CD4-positive, CD25-positive, alpha-beta regulatory T cell (primary cell): Measurements from ENCODE around the gene MYL9. TPM values are rescaled to one million over a fixed set of nuclear protein-coding genes. Genes with fewer than 3 reads are reported as not detected.
"Not testable (repeated sequence)": the region's sequence is repeated elsewhere in the genome, so short reads cannot be mapped to it uniquely, and the experiment has no call there.

Experiments used
- ATAC-seq, 2 donors: fragments of 150-1000 bp; cut with Tn5 transposase; one replicate each; pipeline ENCODE4 v1.10.0; 2021; ENCODE audit warnings: low read depth in 2 of 2, moderate number of reproducible peaks in 2 of 2, moderate library complexity in 1 of 2
- DNase-seq, 3 donors: peaks; one replicate each; pipeline versions ENCODE4 v3.0.0 to v3.0.0-alpha.2; 2012 to 2022; ENCODE audit warnings: mixed read lengths in 1 of 3
- H3K27ac ChIP-seq: one replicate; pipeline ENCODE4 v1.7.0; 2013; ENCODE audit warnings: mild to moderate bottlenecking, low read length; ENCODE audit not compliant: insufficient read depth, poor library complexity, severe bottlenecking
- H3K27me3 ChIP-seq: one replicate; pipeline ENCODE4 v1.7.0; 2013; ENCODE audit warnings: low read length; ENCODE audit not compliant: control insufficient read depth, insufficient read depth
- H3K36me3 ChIP-seq: one replicate; pipeline ENCODE4 v1.7.0; 2013; ENCODE audit warnings: mild to moderate bottlenecking, low read length, moderate library complexity; ENCODE audit not compliant: control insufficient read depth, insufficient read depth
- H3K4me1 ChIP-seq: 2 replicates; pipeline ENCODE4 v1.7.0; 2013; ENCODE audit warnings: mild to moderate bottlenecking, low read length; ENCODE audit not compliant: insufficient read depth, control insufficient read depth, poor library complexity, severe bottlenecking
- H3K4me3 ChIP-seq: one replicate; pipeline ENCODE4 v1.7.0; 2013; ENCODE audit warnings: low read depth, mild to moderate bottlenecking, low read length, moderate library complexity
- H3K9me3 ChIP-seq, 2 experiments: 1 replicate in 1 of 2; 2 replicates in 1 of 2; pipeline ENCODE4 v1.7.0; 2013; ENCODE audit warnings: low read length in 2 of 2, mild to moderate bottlenecking in 1 of 2, moderate library complexity in 1 of 2; ENCODE audit not compliant: control insufficient read depth in 2 of 2
- H3K27ac Mint-ChIP-seq, 3 donors: one replicate each; pipeline ENCODE4 v1.8.0; 2020 to 2022; ENCODE audit warnings: mild to moderate bottlenecking in 3 of 3, mixed read lengths in 3 of 3, moderate library complexity in 2 of 3
- H3K27me3 Mint-ChIP-seq: one replicate; pipeline ENCODE4 v1.8.0; 2022; ENCODE audit warnings: mild to moderate bottlenecking, mixed read lengths
- H3K36me3 Mint-ChIP-seq: one replicate; pipeline ENCODE4 v1.8.0; 2020; ENCODE audit warnings: mixed read lengths
- H3K4me1 Mint-ChIP-seq, 4 donors: one replicate each; pipeline ENCODE4 v1.8.0; 2020 to 2022; ENCODE audit warnings: mixed read lengths in 4 of 4, mild to moderate bottlenecking in 1 of 4
- H3K4me3 Mint-ChIP-seq, 4 donors: one replicate each; pipeline ENCODE4 v1.8.0; 2020 to 2022; ENCODE audit warnings: mild to moderate bottlenecking in 4 of 4, mixed read lengths in 4 of 4, moderate library complexity in 3 of 4
- H3K9me3 Mint-ChIP-seq, 7 donors: one replicate each; pipeline ENCODE4 v1.8.0; 2020 to 2022; ENCODE audit warnings: mixed read lengths in 7 of 7, mild to moderate bottlenecking in 3 of 7, moderate library complexity in 2 of 7
- polyA plus RNA-seq, 4 donors: library from polyadenylated mRNA; unstranded; fragments of 300-500 nt; fragmentation: Illumina TruSeq; gene quantifications; one replicate each; pipeline ENCODE4 v1.2.3, GENCODE V29; 2021
- total RNA-seq: library from RNA; stranded (reverse); gene quantifications from one replicate; pipeline ENCODE4 v1.2.3, GENCODE V29; 2022

The MYL9 gene
- total and polyA plus RNA-seq, 5 donors from 2014 or later: 7.7 TPM; not detected in 4

DNA sequence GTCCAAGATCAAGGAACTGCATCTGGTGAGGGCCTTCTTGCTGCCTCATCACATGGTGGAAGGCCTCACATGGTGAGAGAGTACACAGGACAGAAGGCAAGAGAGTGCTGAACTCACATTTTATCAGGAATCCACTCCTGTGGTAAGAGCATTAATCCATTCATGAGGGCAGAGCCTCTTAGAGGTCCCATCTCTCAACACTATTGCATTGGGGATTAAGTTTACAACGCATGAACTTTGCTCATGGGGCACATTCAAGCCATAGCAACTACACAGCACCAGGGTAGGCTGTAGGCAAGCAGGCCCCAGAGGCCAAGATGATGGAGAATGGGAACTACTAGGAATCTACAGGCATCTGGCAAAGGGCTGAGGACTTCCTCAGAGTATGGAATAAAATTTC, 22.1 kb downstream of the MYL9 start:
- Mint-ChIP-seq H3K4me1 (peaks cover 0 to 3% (median 0%) of the 10 kb centered on the region in 4 donors), H3K36me3 (no peaks in the 10 kb centered on the region), H3K27ac (no peak overlapping the region), H3K4me3 (no peak overlapping the region), H3K27me3 (no peaks in the 10 kb centered on the region), H3K9me3 (peaks cover 0 to 4% (median 2%) of the 10 kb centered on the region in 7 donors)
- no peaks in the 10 kb centered on the region for H3K4me1 ChIP-seq
- no peak for ATAC-seq
- no peak for DNase-seq
- H3K36me3 ChIP-seq: no peaks in the 10 kb centered on the region
- peaks cover 0 to 3% of the 10 kb centered on the region in 2 experiments for H3K9me3 ChIP-seq
- H3K27ac ChIP-seq: no peak overlapping the region
- no peak overlapping the region for H3K4me3 ChIP-seq
- no peaks in the 10 kb centered on the region for H3K27me3 ChIP-seq

DNA sequence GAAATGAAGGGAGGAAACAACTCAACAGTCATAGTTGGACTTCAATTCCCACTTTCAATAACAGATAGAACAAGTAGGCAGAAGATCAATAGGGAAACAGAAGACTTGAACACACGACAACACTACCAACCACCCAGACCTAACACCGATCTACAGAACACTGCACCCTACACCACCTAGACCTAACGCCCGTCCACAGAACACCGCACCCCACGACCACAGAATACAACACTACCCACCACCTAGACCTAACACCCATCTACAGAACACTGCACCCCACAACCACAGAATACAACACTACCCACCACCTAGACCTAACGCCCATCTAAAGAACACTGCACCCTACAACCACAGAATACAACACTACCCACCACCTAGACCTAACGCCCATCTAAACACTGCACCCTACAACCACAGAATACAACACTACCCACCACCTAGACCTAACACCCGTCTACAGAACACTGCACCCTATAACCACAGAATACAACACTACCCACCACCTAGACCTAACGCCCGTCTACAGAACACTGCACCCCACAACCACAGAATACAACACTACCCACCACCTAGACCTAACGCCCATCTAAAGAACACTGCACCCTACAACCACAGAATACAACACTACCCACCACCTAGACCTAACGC, 22.9 kb downstream of the MYL9 start:
- not testable (repeated sequence) for H3K9me3 ChIP-seq, H3K9me3 Mint-ChIP-seq, H3K27me3 Mint-ChIP-seq, H3K4me3 ChIP-seq, H3K27me3 ChIP-seq, H3K4me1 Mint-ChIP-seq, H3K36me3 Mint-ChIP-seq, H3K27ac Mint-ChIP-seq, H3K4me1 ChIP-seq, DNase-seq, H3K4me3 Mint-ChIP-seq, H3K27ac ChIP-seq, H3K36me3 ChIP-seq, ATAC-seq

DNA sequence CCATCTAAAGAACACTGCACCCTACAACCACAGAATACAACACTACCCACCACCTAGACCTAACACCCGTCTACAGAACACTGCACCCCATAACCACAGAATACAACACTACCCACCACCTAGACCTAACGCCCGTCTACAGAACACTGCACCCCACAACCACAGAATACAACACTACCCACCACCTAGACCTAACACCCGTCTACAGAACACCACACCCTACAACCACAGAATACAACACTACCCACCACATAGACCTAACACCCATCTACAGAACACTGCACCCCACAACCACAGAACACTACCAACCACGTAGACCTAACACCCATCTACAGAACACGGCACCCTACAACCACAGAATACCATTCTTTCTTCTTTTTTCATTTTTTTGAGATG, 23.4 kb downstream of the MYL9 start:
- H3K9me3 ChIP-seq, H3K36me3 Mint-ChIP-seq, H3K9me3 Mint-ChIP-seq, ATAC-seq, H3K36me3 ChIP-seq, H3K27ac Mint-ChIP-seq, DNase-seq, H3K4me1 ChIP-seq, H3K4me1 Mint-ChIP-seq, H3K27me3 ChIP-seq, H3K27ac ChIP-seq, H3K27me3 Mint-ChIP-seq, H3K4me3 ChIP-seq: not testable (repeated sequence)
- peak overlapping the region in 1 of 4 donors; percentile 41 for H3K4me3 Mint-ChIP-seq

DNA sequence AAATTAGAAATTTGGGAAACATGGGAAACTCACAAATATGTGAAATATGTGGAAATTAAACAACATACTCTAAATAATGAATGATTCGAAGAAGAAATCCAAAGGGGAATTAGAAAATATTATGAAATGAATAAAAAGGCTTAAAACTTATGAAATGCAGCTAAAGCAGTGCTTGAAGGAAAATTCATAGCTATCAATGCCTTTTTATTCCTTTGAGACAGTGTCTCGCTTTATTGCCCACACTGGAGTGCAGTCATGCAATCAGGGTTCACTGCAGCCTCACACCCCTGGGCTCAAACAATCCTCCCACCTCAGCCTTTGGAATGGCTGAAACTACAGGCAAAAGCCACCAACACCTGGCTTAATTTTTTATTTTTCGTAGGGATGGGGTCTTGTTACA, 24.2 kb downstream of the MYL9 start:
- H3K27ac ChIP-seq: no peak overlapping the region

DNA sequence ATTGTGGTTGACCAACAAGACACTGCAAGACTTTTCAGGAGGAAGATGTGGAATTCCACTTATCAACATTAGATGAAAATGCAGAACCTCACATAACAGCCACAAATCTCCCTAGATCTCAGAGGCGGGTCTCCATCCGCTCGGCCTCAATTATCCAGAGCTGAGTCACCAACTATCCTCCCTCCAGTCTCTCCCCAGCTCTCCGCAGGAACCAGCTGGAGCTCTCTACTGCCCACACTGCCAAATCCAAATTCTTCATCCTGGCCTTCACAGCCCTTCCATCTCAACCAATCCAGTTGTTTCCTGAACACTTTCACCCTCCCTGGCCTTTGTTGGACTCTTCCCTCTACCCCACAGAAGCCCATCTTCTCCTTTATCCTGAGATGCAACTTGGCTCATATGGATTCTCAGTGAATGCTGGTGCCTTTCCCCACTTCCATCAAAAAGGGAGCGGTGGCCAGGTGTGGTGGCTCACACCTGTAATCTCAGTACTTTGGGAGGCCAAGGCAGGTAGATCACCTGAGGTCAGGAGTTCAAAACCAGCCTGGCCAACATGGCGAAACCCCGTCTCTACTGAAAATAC, 28.6 kb downstream of the MYL9 start:
- no peaks in the 10 kb centered on the region for H3K36me3 Mint-ChIP-seq
- no peak overlapping the region for H3K4me3 ChIP-seq
- H3K4me1 Mint-ChIP-seq: peaks cover 0 to 25% (median 18%) of the 10 kb centered on the region in 4 donors
- H3K27me3 ChIP-seq: no peaks in the 10 kb centered on the region
- no peaks in the 10 kb centered on the region for H3K36me3 ChIP-seq
- peaks cover 0 to 3% of the 10 kb centered on the region in 2 experiments for H3K9me3 ChIP-seq
- ATAC-seq (no peak), DNase-seq (no peak)
- peaks cover 17% of the 10 kb centered on the region for H3K4me1 ChIP-seq
- peaks cover 0 to 2% (median under 1%) of the 10 kb centered on the region in 7 donors for H3K9me3 Mint-ChIP-seq
- no peak overlapping the region for H3K27ac ChIP-seq
- peaks cover 5% of the 10 kb centered on the region for H3K27me3 Mint-ChIP-seq
- peak overlapping the region in 1 of 4 donors; percentile 33 for H3K4me3 Mint-ChIP-seq
- H3K27ac Mint-ChIP-seq: peak overlapping the region in 1 of 3 donors; percentile 80

More for the DNA sequence above, 24.2 kb downstream of the MYL9 start:
- Mint-ChIP-seq H3K4me1 (peaks cover 0 to 6% (median 0%) of the 10 kb centered on the region in 4 donors), H3K36me3 (no peaks in the 10 kb centered on the region), H3K4me3 (no peak overlapping the region), H3K27me3 (no peaks in the 10 kb centered on the region), H3K27ac (no peak overlapping the region), H3K9me3 (peaks cover 0 to 4% (median 2%) of the 10 kb centered on the region in 7 donors)
- Histone ChIP-seq H3K4me3 (no peak overlapping the region), H3K4me1 (no peaks in the 10 kb centered on the region), H3K27me3 (no peaks in the 10 kb centered on the region), H3K36me3 (no peaks in the 10 kb centered on the region), H3K9me3 (peaks cover 0 to 3% of the 10 kb centered on the region in 2 experiments)
- ATAC-seq (no peak), DNase-seq (no peak)

DNA sequence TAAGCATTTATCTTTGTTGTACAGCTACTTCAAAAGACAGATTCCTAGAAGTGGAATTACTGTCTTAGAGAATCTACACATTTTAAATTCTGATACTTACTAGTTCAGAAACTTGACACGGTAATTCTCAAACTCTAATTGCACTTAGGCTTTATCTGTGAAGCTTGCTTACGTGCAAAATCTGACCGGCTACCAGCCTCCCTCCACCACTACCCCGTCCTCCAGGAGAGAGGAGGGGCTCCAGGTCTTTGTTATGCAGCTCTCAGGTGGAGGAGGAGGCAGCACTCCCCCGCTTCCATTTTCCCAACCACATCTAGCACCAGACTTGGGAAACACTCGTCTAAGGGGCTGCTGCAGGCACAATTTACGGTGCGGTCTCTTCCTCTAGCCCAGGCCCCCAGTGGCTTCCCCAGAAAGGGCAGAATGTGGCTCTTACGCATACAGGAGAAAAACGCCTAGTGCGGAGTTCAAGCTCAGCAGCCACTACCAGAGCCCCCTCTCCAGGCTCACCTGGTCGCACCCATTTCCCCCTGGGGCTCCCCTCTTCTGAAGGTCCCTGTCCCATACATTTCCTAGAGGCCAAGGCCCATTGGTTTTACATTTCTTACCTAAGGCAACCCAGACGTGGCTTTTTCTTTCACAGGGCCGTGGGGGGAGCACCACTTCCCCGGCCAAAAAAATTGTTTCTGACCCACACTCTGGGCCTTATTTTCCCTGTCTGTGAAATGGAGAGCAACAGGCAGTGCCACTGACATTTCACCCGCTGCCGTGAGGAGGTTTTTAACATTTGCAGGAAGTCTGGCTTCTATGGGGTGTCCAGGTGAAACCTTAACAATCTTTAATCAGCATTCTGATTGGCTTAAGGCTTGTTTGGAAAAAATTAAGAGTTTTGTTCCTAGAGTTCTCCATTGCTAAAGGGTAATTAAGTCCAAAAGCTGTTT, 30.5 kb downstream of the MYL9 start:
- Mint-ChIP-seq H3K4me1 (peaks cover 5 to 42% (median 32%) of the 10 kb centered on the region in 4 donors), H3K4me3 (peak overlapping the region; percentile 93 to 96 (median 94))
- DNase-seq: peak in 1 of 3 donors; percentile 19

DNA sequence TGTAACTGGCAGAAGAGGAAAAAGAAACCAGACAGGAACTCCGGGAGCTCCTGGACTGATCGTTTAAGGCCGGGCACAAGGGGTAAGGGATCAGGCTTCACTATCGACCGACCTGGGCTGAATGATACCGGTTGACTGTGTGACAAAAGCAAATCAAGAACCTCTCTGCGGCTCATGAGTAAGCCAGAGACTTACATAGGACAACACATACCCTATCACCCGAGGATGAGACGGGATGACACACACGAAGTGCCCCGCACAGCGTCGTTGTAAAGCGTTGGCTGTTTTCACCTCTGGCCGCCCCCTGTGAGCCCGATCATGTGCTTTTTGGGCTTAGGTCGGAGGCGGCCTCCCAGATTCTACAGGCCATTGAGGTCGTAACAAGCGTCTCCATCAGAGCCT, 31.4 kb downstream of the MYL9 start:
- DNase-seq (peak; percentile 60 to 81 (median 73)), ATAC-seq (peak; percentile 71 to 76)
- Histone ChIP-seq H3K27me3 (no peaks in the 10 kb centered on the region), H3K27ac (peak overlapping the region; percentile 100), H3K4me1 (peaks cover 32% of the 10 kb centered on the region), H3K36me3 (no peaks in the 10 kb centered on the region), H3K9me3 (no peaks in the 10 kb centered on the region), H3K4me3 (peak overlapping the region; percentile 17)
- Mint-ChIP-seq H3K36me3 (no peaks in the 10 kb centered on the region), H3K27ac (peak overlapping the region; percentile 99), H3K4me1 (peaks cover 5 to 45% (median 32%) of the 10 kb centered on the region in 4 donors), H3K4me3 (peak overlapping the region; percentile 93 to 96 (median 94)), H3K27me3 (peaks cover 5% of the 10 kb centered on the region), H3K9me3 (peaks cover 0 to 2% (median 0%) of the 10 kb centered on the region in 7 donors)

More for the DNA sequence above, 30.5 kb downstream of the MYL9 start:
- Histone ChIP-seq H3K27me3 (no peaks in the 10 kb centered on the region), H3K4me3 (no peak overlapping the region), H3K27ac (peak overlapping the region; percentile 100), H3K9me3 (no peaks in the 10 kb centered on the region), H3K4me1 (peaks cover 32% of the 10 kb centered on the region), H3K36me3 (no peaks in the 10 kb centered on the region)
- no peak for ATAC-seq
- Mint-ChIP-seq H3K9me3 (peaks cover 0 to 2% (median 0%) of the 10 kb centered on the region in 7 donors), H3K27ac (peak overlapping the region; percentile 99), H3K36me3 (no peaks in the 10 kb centered on the region), H3K27me3 (peaks cover 5% of the 10 kb centered on the region)
